ENCODE results near the gene ROR1.

The ROR1 gene

GRCh38 chr1:63756839-63757238, 17.0 kb upstream of the ROR1 start:
- H3K27ac ChIP-seq (ENCODE audit: poor library complexity, severe bottlenecking) = no peak overlapping the region
- H3K4me1 ChIP-seq (ENCODE audit: insufficient read depth, poor library complexity, severe bottlenecking) = no peaks in the 10 kb centered on the region
- no peaks in the 10 kb centered on the region for H3K27me3 ChIP-seq (ENCODE audit: insufficient read depth, poor library complexity, severe bottlenecking)
- ATAC-seq (ENCODE audit: low read depth) (no peak), DNase-seq (ENCODE audit: low spot score) (no peak)
- no peaks in the 10 kb centered on the region for H3K36me3 ChIP-seq (ENCODE audit: low read depth)
- no peaks in the 10 kb centered on the region for H3K9me3 ChIP-seq (ENCODE audit: severe bottlenecking)
- H3K4me3 ChIP-seq (ENCODE audit: severe bottlenecking) = no peak overlapping the region
- TF ChIP-seq CTCF (IDR thresholded peaks at IDR 0.05; ENCODE audit: poor library complexity, severe bottlenecking) = no peak

GRCh38 chr1:63757334-63757733, 16.5 kb upstream of the ROR1 start:
- H3K4me3 ChIP-seq (ENCODE audit: severe bottlenecking) = no peak overlapping the region
- no peaks in the 10 kb centered on the region for H3K36me3 ChIP-seq (ENCODE audit: low read depth)
- H3K9me3 ChIP-seq (ENCODE audit: severe bottlenecking) = no peaks in the 10 kb centered on the region
- no peaks in the 10 kb centered on the region for H3K27me3 ChIP-seq (ENCODE audit: insufficient read depth, poor library complexity, severe bottlenecking)
- H3K4me1 ChIP-seq (ENCODE audit: insufficient read depth, poor library complexity, severe bottlenecking) = no peaks in the 10 kb centered on the region
- H3K27ac ChIP-seq (ENCODE audit: poor library complexity, severe bottlenecking) = no peak overlapping the region
- DNase-seq (ENCODE audit: low spot score) = no peak
- ATAC-seq (ENCODE audit: low read depth) = no peak
- no peak for TF ChIP-seq CTCF (IDR thresholded peaks at IDR 0.05; ENCODE audit: poor library complexity, severe bottlenecking)

GRCh38 chr1:63758791-63759190, 15.0 kb upstream of the ROR1 start:
- Histone ChIP-seq H3K4me3 (ENCODE audit: severe bottlenecking) (no peak overlapping the region), H3K9me3 (ENCODE audit: severe bottlenecking) (no peaks in the 10 kb centered on the region), H3K36me3 (ENCODE audit: low read depth) (no peaks in the 10 kb centered on the region), H3K4me1 (ENCODE audit: insufficient read depth, poor library complexity, severe bottlenecking) (no peaks in the 10 kb centered on the region), H3K27ac (ENCODE audit: poor library complexity, severe bottlenecking) (no peak overlapping the region), H3K27me3 (ENCODE audit: insufficient read depth, poor library complexity, severe bottlenecking) (no peaks in the 10 kb centered on the region)
- TF ChIP-seq CTCF (IDR thresholded peaks at IDR 0.05; ENCODE audit: poor library complexity, severe bottlenecking) = no peak
- ATAC-seq (ENCODE audit: low read depth) = no peak
- DNase-seq (ENCODE audit: low spot score) = no peak

DNA sequence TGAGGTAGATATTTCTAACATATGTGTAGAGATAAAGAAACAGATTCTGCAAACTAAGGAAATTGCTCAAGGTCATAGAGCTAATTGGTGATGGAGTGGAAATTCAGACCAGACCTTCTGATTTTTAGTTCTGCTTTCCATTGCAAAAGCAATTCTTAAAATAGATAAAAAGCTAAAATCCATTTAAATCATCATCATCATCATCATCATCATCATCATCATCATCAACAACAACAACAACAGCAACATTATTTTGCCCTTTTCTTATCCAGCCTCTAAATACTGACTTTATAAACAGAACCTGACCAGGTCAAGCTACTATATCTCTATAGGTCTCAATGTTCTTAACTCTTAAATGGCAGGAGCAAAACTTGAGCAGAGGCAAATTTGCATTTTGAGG, 14.0 kb upstream of the ROR1 start:
- Histone ChIP-seq H3K27ac (ENCODE audit: poor library complexity, severe bottlenecking) (no peak overlapping the region), H3K4me3 (ENCODE audit: severe bottlenecking) (no peak overlapping the region), H3K9me3 (ENCODE audit: severe bottlenecking) (no peaks in the 10 kb centered on the region), H3K4me1 (ENCODE audit: insufficient read depth, poor library complexity, severe bottlenecking) (no peaks in the 10 kb centered on the region), H3K36me3 (ENCODE audit: low read depth) (no peaks in the 10 kb centered on the region), H3K27me3 (ENCODE audit: insufficient read depth, poor library complexity, severe bottlenecking) (no peaks in the 10 kb centered on the region)
- TF ChIP-seq CTCF (IDR thresholded peaks at IDR 0.05; ENCODE audit: poor library complexity, severe bottlenecking) = no peak
- ATAC-seq (ENCODE audit: low read depth) (no peak), DNase-seq (ENCODE audit: low spot score) (no peak)

GRCh38 chr1:63770381-63770780, 3.4 kb upstream of the ROR1 start:
- Histone ChIP-seq H3K27ac (ENCODE audit: poor library complexity, severe bottlenecking) (no peak overlapping the region), H3K4me1 (ENCODE audit: insufficient read depth, poor library complexity, severe bottlenecking) (no peaks in the 10 kb centered on the region), H3K9me3 (ENCODE audit: severe bottlenecking) (no peaks in the 10 kb centered on the region), H3K36me3 (ENCODE audit: low read depth) (no peaks in the 10 kb centered on the region), H3K4me3 (ENCODE audit: severe bottlenecking) (no peak overlapping the region), H3K27me3 (ENCODE audit: insufficient read depth, poor library complexity, severe bottlenecking) (no peaks in the 10 kb centered on the region)
- ATAC-seq (ENCODE audit: low read depth) (no peak), DNase-seq (ENCODE audit: low spot score) (no peak)
- TF ChIP-seq CTCF (IDR thresholded peaks at IDR 0.05; ENCODE audit: poor library complexity, severe bottlenecking) = no peak

All from RWPE2 (cell line).